Astrocyte (in vitro differentiated cells and primary cell): Measurements from ENCODE around the gene RAVER2. TPM values are rescaled to one million over a fixed set of nuclear protein-coding genes. Genes with fewer than 3 reads are reported as not detected.

Experiments used
- DNase-seq: peaks from one replicate; pipeline ENCODE4 v3.0.0-alpha.2; 2010; ENCODE audit warnings: low read depth
- FAIRE-seq: peaks from 2 replicates; lab custom pipeline; 2011; peaks lifted over from hg19 to GRCh38; lab: Jason Lieb, UNC
- H2AFZ ChIP-seq: 2 replicates; pipeline ENCODE4 v1.6.0; 2012; ENCODE audit warnings: low read depth, low read length, inconsistent platforms
- H3K27ac ChIP-seq: 2 replicates; pipeline ENCODE4 v1.5.1; 2011; ENCODE audit warnings: low read depth, low read length, inconsistent platforms
- H3K27me3 ChIP-seq: 2 replicates; pipeline ENCODE4 v1.6.0; 2011; ENCODE audit warnings: low read length, inconsistent platforms; ENCODE audit not compliant: insufficient read depth
- H3K36me3 ChIP-seq: 2 replicates; pipeline ENCODE4 v1.5.1; 2011; ENCODE audit warnings: low read length, inconsistent platforms; ENCODE audit not compliant: insufficient read depth
- H3K4me1 ChIP-seq: 2 replicates; pipeline ENCODE4 v1.5.1; 2011; ENCODE audit warnings: low read length, inconsistent platforms; ENCODE audit not compliant: insufficient read depth
- H3K4me2 ChIP-seq: 2 replicates; pipeline ENCODE4 v1.6.0; 2012; ENCODE audit warnings: low read length, inconsistent platforms
- H3K4me3 ChIP-seq: 2 replicates; pipeline ENCODE4 v1.5.1; 2011; ENCODE audit warnings: low read depth, mild to moderate bottlenecking, low read length, inconsistent platforms; ENCODE audit not compliant: insufficient read depth
- H3K79me2 ChIP-seq: 2 replicates; pipeline ENCODE4 v1.6.0; 2012; ENCODE audit warnings: mild to moderate bottlenecking, low read length, inconsistent platforms; ENCODE audit not compliant: insufficient read depth
- H3K9ac ChIP-seq: 2 replicates; pipeline ENCODE4 v1.6.0; 2012; ENCODE audit warnings: mild to moderate bottlenecking, low read length, inconsistent platforms
- H3K9me3 ChIP-seq: 2 replicates; pipeline ENCODE4 v1.5.1; 2012; ENCODE audit warnings: low read depth, mild to moderate bottlenecking, low read length, inconsistent platforms; ENCODE audit not compliant: insufficient read depth
- H4K20me1 ChIP-seq: 2 replicates; pipeline ENCODE4 v1.6.0; 2012; ENCODE audit warnings: low read length, inconsistent platforms; ENCODE audit not compliant: insufficient read depth
- H3K27ac Mint-ChIP-seq: one replicate; pipeline ENCODE4 v1.8.0; 2021; ENCODE audit warnings: mild to moderate bottlenecking, mixed read lengths; ENCODE audit not compliant: unreplicated experiment
- H3K27me3 Mint-ChIP-seq: one replicate; pipeline ENCODE4 v1.8.0; 2021; ENCODE audit warnings: low read depth, mixed read lengths; ENCODE audit not compliant: unreplicated experiment
- H3K36me3 Mint-ChIP-seq: one replicate; pipeline ENCODE4 v1.8.0; 2021; ENCODE audit warnings: low read depth, mixed read lengths; ENCODE audit not compliant: unreplicated experiment
- H3K4me1 Mint-ChIP-seq: one replicate; pipeline ENCODE4 v1.8.0; 2021; ENCODE audit warnings: low read depth, mixed read lengths; ENCODE audit not compliant: unreplicated experiment
- H3K4me3 Mint-ChIP-seq: one replicate; pipeline ENCODE4 v1.8.0; 2021; ENCODE audit warnings: mild to moderate bottlenecking, moderate library complexity, mixed read lengths; ENCODE audit not compliant: unreplicated experiment
- H3K9me3 Mint-ChIP-seq: one replicate; pipeline ENCODE4 v1.8.0; 2021; ENCODE audit warnings: mild to moderate bottlenecking, mixed read lengths; ENCODE audit not compliant: unreplicated experiment
- CTCF ChIP-seq: IDR thresholded peaks from 2 replicates; pipeline ENCODE4 v1.5.1; 2011; ENCODE audit warnings: low read depth, mild to moderate bottlenecking, inconsistent platforms, low read length, moderate library complexity; ENCODE audit not compliant: insufficient read depth
- EZH2 ChIP-seq: IDR thresholded peaks from 2 replicates; pipeline ENCODE4 v1.6.1; 2012; ENCODE audit warnings: mild to moderate bottlenecking, low read length, inconsistent platforms; ENCODE audit not compliant: insufficient read depth
- total RNA-seq: library from RNA; stranded (reverse); gene quantifications from 2 replicates; pipeline ENCODE4 v1.2.1, GENCODE V29; 2021

Gene RAVER2
- total RNA-seq, 1 donor from 2014 or later, result 7.1 TPM

- Mint-ChIP-seq H3K27ac (no peak overlapping the region), H3K9me3 (no peaks in the 10 kb centered on the region), H3K4me1 (no peaks in the 10 kb centered on the region), H3K4me3 (no peak overlapping the region), H3K27me3 (no peaks in the 10 kb centered on the region), H3K36me3 (no peaks in the 10 kb centered on the region)
- Histone ChIP-seq H2AFZ (no peak overlapping the region), H3K4me1 (no peaks in the 10 kb centered on the region), H3K79me2 (no peaks in the 10 kb centered on the region), H3K27me3 (no peaks in the 10 kb centered on the region), H3K9me3 (no peaks in the 10 kb centered on the region), H3K9ac (no peak overlapping the region), H3K4me2 (no peak overlapping the region), H3K27ac (no peak overlapping the region), H3K36me3 (no peaks in the 10 kb centered on the region), H4K20me1 (no peaks in the 10 kb centered on the region), H3K4me3 (no peak overlapping the region)
- FAIRE-seq (no peak), DNase-seq (no peak)
- no peak for TF ChIP-seq CTCF
- TF ChIP-seq EZH2, result no peak
These were observed 64.4 kb downstream of the RAVER2 start for GRCh38 chr1:64809309-64809708.

DNA sequence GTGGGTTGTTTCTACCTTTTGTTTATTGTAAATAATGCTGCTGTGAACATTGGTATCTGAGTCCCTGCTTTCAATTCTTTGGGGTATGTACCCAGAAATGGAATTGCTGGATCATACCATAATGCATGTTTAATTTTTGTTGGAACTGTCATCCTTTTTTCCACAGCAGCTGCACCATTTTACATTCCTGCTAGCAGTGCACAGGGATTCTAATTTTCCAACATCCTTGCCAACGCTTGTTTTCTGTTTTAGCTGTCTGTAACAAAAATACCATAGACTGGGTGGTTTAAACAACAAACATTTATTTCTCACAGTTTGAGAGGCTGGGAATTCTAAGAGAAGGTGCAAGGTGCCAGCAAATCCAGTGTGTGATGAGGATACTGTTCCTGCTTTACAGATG is 65.1 kb downstream of the RAVER2 start:
- TF ChIP-seq EZH2, result no peak
- TF ChIP-seq CTCF, result no peak
- FAIRE-seq (no peak), DNase-seq (no peak)
- no peak overlapping the region for H2AFZ ChIP-seq
- Mint-ChIP-seq H3K27me3 (no peaks in the 10 kb centered on the region), H3K4me1 (no peaks in the 10 kb centered on the region), H3K36me3 (no peaks in the 10 kb centered on the region), H3K27ac (no peak overlapping the region), H3K4me3 (no peak overlapping the region), H3K9me3 (no peaks in the 10 kb centered on the region)
- no peak overlapping the region for H3K27ac ChIP-seq
- no peaks in the 10 kb centered on the region for H3K79me2 ChIP-seq
- no peaks in the 10 kb centered on the region for H3K9me3 ChIP-seq
- no peaks in the 10 kb centered on the region for H3K27me3 ChIP-seq
- H3K36me3 ChIP-seq, result no peaks in the 10 kb centered on the region
- H3K4me3 ChIP-seq, result no peak overlapping the region
- H3K9ac ChIP-seq, result no peak overlapping the region
- no peaks in the 10 kb centered on the region for H4K20me1 ChIP-seq
- no peaks in the 10 kb centered on the region for H3K4me1 ChIP-seq
- H3K4me2 ChIP-seq, result no peak overlapping the region

- no peaks in the 10 kb centered on the region for H3K36me3 ChIP-seq
- no peaks in the 10 kb centered on the region for H3K27me3 Mint-ChIP-seq
These were observed 66.3 kb downstream of the RAVER2 start for GRCh38 chr1:64811131-64811530.

More at GRCh38 chr1:64811131-64811530, 66.3 kb downstream of the RAVER2 start:
- no peak overlapping the region for H2AFZ ChIP-seq
- H3K36me3 Mint-ChIP-seq, result no peaks in the 10 kb centered on the region
- no peaks in the 10 kb centered on the region for H3K27me3 ChIP-seq
- TF ChIP-seq EZH2 (no peak), CTCF (no peak)
- H3K79me2 ChIP-seq, result no peaks in the 10 kb centered on the region
- H3K4me3 ChIP-seq, result no peak overlapping the region
- no peak overlapping the region for H3K27ac ChIP-seq
- H3K4me3 Mint-ChIP-seq, result no peak overlapping the region
- H3K4me1 ChIP-seq, result no peaks in the 10 kb centered on the region
- H3K9me3 Mint-ChIP-seq, result no peaks in the 10 kb centered on the region
- no peak for FAIRE-seq
- no peaks in the 10 kb centered on the region for H4K20me1 ChIP-seq
- H3K9ac ChIP-seq, result no peak overlapping the region
- H3K4me2 ChIP-seq, result no peak overlapping the region
- no peaks in the 10 kb centered on the region for H3K4me1 Mint-ChIP-seq
- DNase-seq, result no peak
- no peaks in the 10 kb centered on the region for H3K9me3 ChIP-seq
- no peak overlapping the region for H3K27ac Mint-ChIP-seq
